HCT116 (cell line): Measurements from ENCODE around the gene FCHSD2. TPM values are rescaled to one million over a fixed set of nuclear protein-coding genes. Genes with fewer than 3 reads are reported as not detected.

ENCODE experiments used
- ATAC-seq: fragments of 200-7000 bp; cut with Tn5 transposase; 2 replicates; pipeline ENCODE4 v1.9.1; 2020; ENCODE audit warnings: mild to moderate bottlenecking, moderate library complexity
- BruUV-seq: library from RNA; stranded (reverse); fragments of 400-500 nt; replicated peaks from 2 replicates; lab custom pipeline; 2021; lab: Mats Ljungman, UMichigan
- CTCF ChIA-PET: fragments of 300-600 bp; sonication (Branson Sonifier 250); formaldehyde crosslinking; loops from one replicate; lab custom pipeline; 2021; ENCODE audit warnings: antibody characterized with exemption; lab: Charles Lee
- POLR2A ChIA-PET: fragments of 300-600, 350-600 bp; sonication (Branson Sonifier 250); formaldehyde crosslinking; loops from one replicate; lab custom pipeline; 2021; ENCODE audit warnings: antibody characterized with exemption; lab: Charles Lee
- RAD21 ChIA-PET, 2 experiments: fragments of 300-600 bp; sonication (Branson Sonifier 250); formaldehyde crosslinking; loops; one replicate each; lab custom pipeline; 2023; ENCODE audit warnings: low total read pairs in 2 of 2; ENCODE audit not compliant: uncharacterized antibody in 2 of 2, unreplicated experiment in 2 of 2, low non-redundant PET in 1 of 2; lab: Charles Lee
- DNase-seq: peaks from one replicate; pipeline ENCODE4 v3.0.0-alpha.2; 2010; ENCODE audit warnings: low read depth, low spot score
- H2AFZ ChIP-seq: fragments of 200-600 bp; shearing (Covaris generic), sonication (generic); 2 replicates; pipeline ENCODE4 v1.6.1; 2017; ENCODE audit warnings: low read depth, mixed run types, mixed read lengths, antibody characterized with exemption, low read length; ENCODE audit not compliant: poor library complexity, severe bottlenecking
- H3K27ac ChIP-seq: 2 replicates; pipeline ENCODE4 v1.5.1; 2012; ENCODE audit warnings: low read depth, low read length
- H3K27me3 ChIP-seq: fragments of 200-600 bp; sonication (generic); 2 replicates; pipeline ENCODE4 v1.6.1; 2016; ENCODE audit warnings: mixed run types, low read length, mixed read lengths; ENCODE audit not compliant: insufficient read depth
- H3K36me3 ChIP-seq, 2 experiments: fragments of 200-500 bp in 1 of 2; fragments of 200-600 bp in 1 of 2; sonication (Bioruptor generic) in 1 of 2; sonication (generic) in 1 of 2; 2 replicates each; pipeline versions ENCODE4 v1.5.1 to v1.6.1; 2014 to 2016; ENCODE audit warnings: low read length in 2 of 2, inconsistent platforms in 1 of 2, mixed read lengths in 1 of 2, mixed run types in 1 of 2; ENCODE audit not compliant: insufficient read depth in 2 of 2, control insufficient read depth in 1 of 2
- H3K4me1 ChIP-seq, 2 experiments: fragments of 200-600 bp in 1 of 2; sonication (generic) in 1 of 2; 2 replicates each; pipeline versions ENCODE4 v1.5.1 to v1.6.1; 2012 to 2017; ENCODE audit warnings: low read length in 2 of 2, inconsistent platforms in 1 of 2, mild to moderate bottlenecking in 1 of 2, mixed read lengths in 1 of 2, mixed run types in 1 of 2, moderate library complexity in 1 of 2; ENCODE audit not compliant: insufficient read depth in 2 of 2, control insufficient read depth in 1 of 2
- H3K4me2 ChIP-seq: fragments of 200-600 bp; sonication (generic); 2 replicates; pipeline ENCODE4 v1.6.1; 2017; ENCODE audit warnings: mixed run types, low read length, mixed read lengths
- H3K4me3 ChIP-seq, 2 experiments: fragments of 200-600 bp in 1 of 2; sonication (generic) in 1 of 2; replicated peaks in 1 of 2; 2 replicates each; pipeline ENCODE4 v1.5.1; 2011 to 2016; ENCODE audit warnings: low read length in 2 of 2, control low read depth in 1 of 2, low read depth in 1 of 2, mild to moderate bottlenecking in 1 of 2, mixed read lengths in 1 of 2, mixed run types in 1 of 2
- H3K79me2 ChIP-seq: fragments of 200-600 bp; sonication (generic); 2 replicates; pipeline ENCODE4 v1.6.1; 2017; ENCODE audit warnings: mild to moderate bottlenecking, mixed run types, low read length, moderate library complexity, mixed read lengths; ENCODE audit not compliant: insufficient read depth
- H3K9ac ChIP-seq: fragments of 200-600 bp; sonication (generic); 2 replicates; pipeline ENCODE4 v1.6.1; 2016; ENCODE audit warnings: low read length, mixed read lengths
- H3K9me2 ChIP-seq: fragments of 200-600 bp; sonication (generic), shearing (Covaris generic); 2 replicates; pipeline ENCODE4 v1.6.1; 2017; ENCODE audit warnings: mixed run types, mild to moderate bottlenecking, moderate library complexity; ENCODE audit not compliant: insufficient read depth
- H3K9me3 ChIP-seq, 2 experiments: fragments of 200-500 bp in 1 of 2; fragments of 200-600 bp in 1 of 2; sonication (Bioruptor generic) in 1 of 2; sonication (generic) in 1 of 2; 2 replicates each; pipeline ENCODE4 v1.6.1; 2014 to 2017; ENCODE audit warnings: low read length in 2 of 2, mixed read lengths in 2 of 2, inconsistent platforms in 1 of 2, low read depth in 1 of 2, mild to moderate bottlenecking in 1 of 2, mixed run types in 1 of 2, moderate library complexity in 1 of 2; ENCODE audit not compliant: control insufficient read depth in 1 of 2, insufficient read depth in 1 of 2
- H4K20me1 ChIP-seq: fragments of 200-600 bp; sonication (generic), shearing (Covaris generic); 2 replicates; pipeline ENCODE4 v1.6.1; 2017; ENCODE audit warnings: mixed run types, mild to moderate bottlenecking, moderate library complexity; ENCODE audit not compliant: insufficient read depth
- CBX3 ChIP-seq: IDR thresholded peaks from 2 replicates; pipeline ENCODE4 v1.6.1; 2012; ENCODE audit warnings: low read depth
- EGR1 ChIP-seq: IDR thresholded peaks from 2 replicates; pipeline ENCODE4 v1.6.1; 2012; ENCODE audit warnings: low read depth
- ELF1 ChIP-seq: IDR thresholded peaks from 2 replicates; pipeline ENCODE4 v1.6.1; 2012; ENCODE audit warnings: low read depth, borderline replicate concordance
- EZH2 ChIP-seq: fragments of 200-600 bp; sonication (generic); IDR thresholded peaks from 2 replicates; pipeline ENCODE4 v1.6.1; 2017; ENCODE audit warnings: antibody characterized with exemption, mixed run types
- FOSL1 ChIP-seq: IDR thresholded peaks from 2 replicates; pipeline ENCODE4 v1.6.1; 2012; ENCODE audit warnings: low read depth
- JUND ChIP-seq: IDR thresholded peaks from 2 replicates; pipeline ENCODE4 v1.6.1; 2012
- POLR2A ChIP-seq: IDR thresholded peaks from 2 replicates; pipeline ENCODE4 v1.7.0; 2011; ENCODE audit warnings: borderline replicate concordance; ENCODE audit not compliant: insufficient read depth, insufficient read length; ENCODE audit errors: extremely low read depth
- POLR2AphosphoS5 ChIP-seq: IDR thresholded peaks from 2 replicates; pipeline ENCODE4 v1.6.1; 2011; ENCODE audit warnings: mild to moderate bottlenecking, low read depth, low read length, moderate library complexity
- RAD21 ChIP-seq: IDR thresholded peaks from 2 replicates; pipeline ENCODE4 v1.6.1; 2012; ENCODE audit warnings: low read depth, mild to moderate bottlenecking
- SIN3A ChIP-seq: IDR thresholded peaks from 2 replicates; pipeline ENCODE4 v1.6.1; 2012; ENCODE audit warnings: low read depth
- SP1 ChIP-seq: IDR thresholded peaks from 2 replicates; pipeline ENCODE4 v1.6.1; 2012; ENCODE audit warnings: low read depth
- SRF ChIP-seq: IDR thresholded peaks from 2 replicates; pipeline ENCODE4 v1.6.1; 2012; ENCODE audit warnings: low read depth
- TCF7L2 ChIP-seq: IDR thresholded peaks from 2 replicates; pipeline ENCODE4 v1.7.0; 2011; ENCODE audit warnings: borderline replicate concordance, inconsistent platforms; ENCODE audit not compliant: insufficient read depth, insufficient read length; ENCODE audit errors: extremely low read depth
- YY1 ChIP-seq: IDR thresholded peaks from 2 replicates; pipeline ENCODE4 v1.6.1; 2011; ENCODE audit warnings: low read length, low read depth, moderate library complexity, mild to moderate bottlenecking; ENCODE audit not compliant: insufficient replicate concordance; ENCODE audit errors: extremely low read depth
- ZFX ChIP-seq: fragments of 450-650 bp; IDR thresholded peaks from 2 replicates; pipeline ENCODE4 v1.6.1; 2017
- ZNF274 ChIP-seq: fragments of 200-500 bp; sonication (Bioruptor generic); IDR thresholded peaks from 2 replicates; pipeline ENCODE4 v1.6.1; 2014; ENCODE audit warnings: mild to moderate bottlenecking, low read depth, low read length, inconsistent platforms
- intact Hi-C: fragments of 100-400 bp; cut with micrococcal nuclease; formaldehyde crosslinking; loops from 2 replicates; pipeline ENCODE4 v1.10.0; 2022
- total RNA-seq: library from RNA; stranded (reverse); gene quantifications from one replicate; pipeline ENCODE4 v1.2.1, GENCODE V29; 2021; ENCODE audit not compliant: unreplicated experiment
- TF ChIP-seq, protein P1 (sequence below): IDR thresholded peaks from 2 replicates; pipeline ENCODE4 v1.6.1; 2011; ENCODE audit warnings: mild to moderate bottlenecking, low read length, moderate library complexity; ENCODE audit not compliant: insufficient replicate concordance; ENCODE audit errors: extremely low read depth
- TF ChIP-seq, protein P2 (sequence below): IDR thresholded peaks from 2 replicates; pipeline ENCODE4 v1.6.1; 2012
- TF ChIP-seq, protein P3 (sequence below), 3 experiments: fragments of 200-600 bp in 1 of 3; sonication (generic) in 1 of 3; IDR thresholded peaks in 2 of 3; conservative IDR thresholded peaks in 1 of 3; 2 replicates each; pipeline ENCODE4 v1.5.1; 2012 to 2017; ENCODE audit warnings: low read depth in 2 of 3, low read length in 2 of 3, antibody characterized with exemption in 1 of 3, borderline replicate concordance in 1 of 3, control low read depth in 1 of 3, mild to moderate bottlenecking in 1 of 3, mixed read lengths in 1 of 3, mixed run types in 1 of 3, moderate library complexity in 1 of 3; ENCODE audit not compliant: insufficient read depth in 1 of 3
- TF ChIP-seq, protein P4 (sequence below): IDR thresholded peaks from 2 replicates; pipeline ENCODE4 v1.6.1; 2012

FCHSD2 gene
- total RNA-seq, 1 experiment from 2014 or later: 15.0 TPM

DNA sequence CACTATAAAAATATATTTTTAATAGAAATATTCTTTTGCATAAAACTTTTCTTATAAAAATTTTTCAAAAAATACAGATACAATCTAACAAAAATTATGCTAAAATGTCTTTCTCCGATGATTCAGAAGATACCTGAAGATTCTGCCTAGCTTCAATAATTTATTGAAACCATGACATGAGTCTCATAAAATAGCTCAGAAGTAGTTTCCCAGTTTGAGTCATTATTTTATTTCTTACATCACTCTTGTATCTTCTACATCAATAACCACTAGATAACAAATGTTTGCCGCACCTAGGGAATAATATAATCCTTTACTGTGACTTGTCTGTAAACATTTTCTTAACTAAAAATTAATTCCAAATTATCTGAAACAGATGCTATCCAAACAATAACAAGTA, 158.6 kb downstream of the FCHSD2 start:
- ATAC-seq: no peak
- no peak overlapping the region for H3K27ac ChIP-seq
- no peaks in the 10 kb centered on the region for H3K36me3 ChIP-seq
- no peaks in the 10 kb centered on the region for H3K9me3 ChIP-seq
- no peak overlapping the region for H2AFZ ChIP-seq
- no peaks in the 10 kb centered on the region for H4K20me1 ChIP-seq
- RAD21 ChIA-PET: no interaction called here
- no TSS peak for BruUV-seq
- no peaks in the 10 kb centered on the region for H3K79me2 ChIP-seq
- POLR2A ChIA-PET: no interaction called here
- no peak overlapping the region for H3K9ac ChIP-seq
- no peak overlapping the region for H3K4me3 ChIP-seq
- DNase-seq: no peak
- no peak overlapping the region for H3K4me2 ChIP-seq
- CTCF ChIA-PET: no interaction called here
- H3K4me1 ChIP-seq: no peaks in the 10 kb centered on the region
- intact Hi-C loops: no loop called here
- no peaks in the 10 kb centered on the region for H3K9me2 ChIP-seq
- no peaks in the 10 kb centered on the region for H3K27me3 ChIP-seq
- TF ChIP-seq SRF: no peak
- TF ChIP-seq, protein P1, sequence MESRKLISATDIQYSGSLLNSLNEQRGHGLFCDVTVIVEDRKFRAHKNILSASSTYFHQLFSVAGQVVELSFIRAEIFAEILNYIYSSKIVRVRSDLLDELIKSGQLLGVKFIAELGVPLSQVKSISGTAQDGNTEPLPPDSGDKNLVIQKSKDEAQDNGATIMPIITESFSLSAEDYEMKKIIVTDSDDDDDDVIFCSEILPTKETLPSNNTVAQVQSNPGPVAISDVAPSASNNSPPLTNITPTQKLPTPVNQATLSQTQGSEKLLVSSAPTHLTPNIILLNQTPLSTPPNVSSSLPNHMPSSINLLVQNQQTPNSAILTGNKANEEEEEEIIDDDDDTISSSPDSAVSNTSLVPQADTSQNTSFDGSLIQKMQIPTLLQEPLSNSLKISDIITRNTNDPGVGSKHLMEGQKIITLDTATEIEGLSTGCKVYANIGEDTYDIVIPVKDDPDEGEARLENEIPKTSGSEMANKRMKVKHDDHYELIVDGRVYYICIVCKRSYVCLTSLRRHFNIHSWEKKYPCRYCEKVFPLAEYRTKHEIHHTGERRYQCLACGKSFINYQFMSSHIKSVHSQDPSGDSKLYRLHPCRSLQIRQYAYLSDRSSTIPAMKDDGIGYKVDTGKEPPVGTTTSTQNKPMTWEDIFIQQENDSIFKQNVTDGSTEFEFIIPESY: no peak
- no peak for TF ChIP-seq ZFX
- TF ChIP-seq YY1: no peak
- no peak for TF ChIP-seq SIN3A
- no peak for TF ChIP-seq POLR2A
- TF ChIP-seq, protein P2, sequence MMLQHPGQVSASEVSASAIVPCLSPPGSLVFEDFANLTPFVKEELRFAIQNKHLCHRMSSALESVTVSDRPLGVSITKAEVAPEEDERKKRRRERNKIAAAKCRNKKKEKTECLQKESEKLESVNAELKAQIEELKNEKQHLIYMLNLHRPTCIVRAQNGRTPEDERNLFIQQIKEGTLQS: no peak
- TF ChIP-seq RAD21: no peak
- TF ChIP-seq FOSL1: no peak
- TF ChIP-seq ELF1: no peak
- no peak for TF ChIP-seq POLR2AphosphoS5
- TF ChIP-seq EGR1: no peak
- TF ChIP-seq, protein P3, sequence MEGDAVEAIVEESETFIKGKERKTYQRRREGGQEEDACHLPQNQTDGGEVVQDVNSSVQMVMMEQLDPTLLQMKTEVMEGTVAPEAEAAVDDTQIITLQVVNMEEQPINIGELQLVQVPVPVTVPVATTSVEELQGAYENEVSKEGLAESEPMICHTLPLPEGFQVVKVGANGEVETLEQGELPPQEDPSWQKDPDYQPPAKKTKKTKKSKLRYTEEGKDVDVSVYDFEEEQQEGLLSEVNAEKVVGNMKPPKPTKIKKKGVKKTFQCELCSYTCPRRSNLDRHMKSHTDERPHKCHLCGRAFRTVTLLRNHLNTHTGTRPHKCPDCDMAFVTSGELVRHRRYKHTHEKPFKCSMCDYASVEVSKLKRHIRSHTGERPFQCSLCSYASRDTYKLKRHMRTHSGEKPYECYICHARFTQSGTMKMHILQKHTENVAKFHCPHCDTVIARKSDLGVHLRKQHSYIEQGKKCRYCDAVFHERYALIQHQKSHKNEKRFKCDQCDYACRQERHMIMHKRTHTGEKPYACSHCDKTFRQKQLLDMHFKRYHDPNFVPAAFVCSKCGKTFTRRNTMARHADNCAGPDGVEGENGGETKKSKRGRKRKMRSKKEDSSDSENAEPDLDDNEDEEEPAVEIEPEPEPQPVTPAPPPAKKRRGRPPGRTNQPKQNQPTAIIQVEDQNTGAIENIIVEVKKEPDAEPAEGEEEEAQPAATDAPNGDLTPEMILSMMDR (IDR thresholded peaks at IDR 0.05 in 2 of 3, conservative IDR thresholded peaks at IDR 0.05 in 1 of 3; ENCODE audit: borderline replicate concordance in 1 of 3, insufficient read depth in 1 of 3, low read depth in 2 of 3, low read length in 2 of 3): no peak
- TF ChIP-seq, protein P4, sequence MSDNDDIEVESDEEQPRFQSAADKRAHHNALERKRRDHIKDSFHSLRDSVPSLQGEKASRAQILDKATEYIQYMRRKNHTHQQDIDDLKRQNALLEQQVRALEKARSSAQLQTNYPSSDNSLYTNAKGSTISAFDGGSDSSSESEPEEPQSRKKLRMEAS: no peak
- TF ChIP-seq SP1: no peak
- no peak for TF ChIP-seq TCF7L2
- no peak for TF ChIP-seq CBX3
- no peak for TF ChIP-seq ZNF274
- no peak for TF ChIP-seq JUND
- no peak for TF ChIP-seq EZH2
